ENCODE data around the gene TPRX1. TPM values are rescaled to one million over a fixed set of nuclear protein-coding genes. Genes with fewer than 3 reads are reported as not detected.

TPRX1 gene
- total RNA-seq, 1 experiment from 2014 or later, result not detected

- CTCF ChIA-PET, result no interaction called here
- POLR2A ChIA-PET (ENCODE audit: unreplicated experiment), result no interaction called here
- no peak overlapping the region for H3K4me3 ChIP-seq
Observed at GRCh38 chr19:47839411-47839810, 35.1 kb upstream of the TPRX1 start.

GRCh38 chr19:47836038-47836437 lies 31.7 kb upstream of the TPRX1 start:
- intact Hi-C loops (cut with micrococcal nuclease; ENCODE audit: unreplicated experiment), result no loop called here
- TF ChIP-seq EZH2 (IDR thresholded peaks at IDR 0.05; ENCODE audit: low read depth), result no peak
- TF ChIP-seq, protein P1, sequence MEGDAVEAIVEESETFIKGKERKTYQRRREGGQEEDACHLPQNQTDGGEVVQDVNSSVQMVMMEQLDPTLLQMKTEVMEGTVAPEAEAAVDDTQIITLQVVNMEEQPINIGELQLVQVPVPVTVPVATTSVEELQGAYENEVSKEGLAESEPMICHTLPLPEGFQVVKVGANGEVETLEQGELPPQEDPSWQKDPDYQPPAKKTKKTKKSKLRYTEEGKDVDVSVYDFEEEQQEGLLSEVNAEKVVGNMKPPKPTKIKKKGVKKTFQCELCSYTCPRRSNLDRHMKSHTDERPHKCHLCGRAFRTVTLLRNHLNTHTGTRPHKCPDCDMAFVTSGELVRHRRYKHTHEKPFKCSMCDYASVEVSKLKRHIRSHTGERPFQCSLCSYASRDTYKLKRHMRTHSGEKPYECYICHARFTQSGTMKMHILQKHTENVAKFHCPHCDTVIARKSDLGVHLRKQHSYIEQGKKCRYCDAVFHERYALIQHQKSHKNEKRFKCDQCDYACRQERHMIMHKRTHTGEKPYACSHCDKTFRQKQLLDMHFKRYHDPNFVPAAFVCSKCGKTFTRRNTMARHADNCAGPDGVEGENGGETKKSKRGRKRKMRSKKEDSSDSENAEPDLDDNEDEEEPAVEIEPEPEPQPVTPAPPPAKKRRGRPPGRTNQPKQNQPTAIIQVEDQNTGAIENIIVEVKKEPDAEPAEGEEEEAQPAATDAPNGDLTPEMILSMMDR (conservative IDR thresholded peaks at IDR 0.05), result no peak
- Histone ChIP-seq H2AFZ (no peak overlapping the region), H3K4me2 (no peak overlapping the region), H3K4me1 (replicated peaks; ENCODE audit: insufficient read depth) (no peaks in the 10 kb centered on the region), H3F3A (ENCODE audit: insufficient read depth, low read depth) (peaks cover 14% of the 10 kb centered on the region; the same call in 1 of the 2 replicates), H3K4me3 (no peak overlapping the region), H3K27me3 (ENCODE audit: insufficient read depth, low read depth) (peaks cover 34% of the 10 kb centered on the region), H3K27ac (no peak overlapping the region), H3K9me3 (ENCODE audit: insufficient read depth, low read depth) (peaks cover 11% of the 10 kb centered on the region), H3K79me2 (ENCODE audit: low read depth) (no peaks in the 10 kb centered on the region), H3K9me2 (ENCODE audit: insufficient read depth) (no peaks in the 10 kb centered on the region), H4K20me1 (ENCODE audit: insufficient read depth) (no peaks in the 10 kb centered on the region), H3K36me3 (ENCODE audit: low read depth) (no peaks in the 10 kb centered on the region)
- ChIA-PET POLR2A (ENCODE audit: unreplicated experiment) (no interaction called here), CTCF (no interaction called here)
- BruUV-seq (replicated peaks), result no TSS peak
- DNase-seq, result no peak

More at GRCh38 chr19:47839411-47839810, 35.1 kb upstream of the TPRX1 start:
- intact Hi-C loops (cut with micrococcal nuclease; ENCODE audit: unreplicated experiment), result no loop called here
- Histone ChIP-seq H2AFZ (no peak overlapping the region), H3K36me3 (ENCODE audit: low read depth) (no peaks in the 10 kb centered on the region), H3K27me3 (ENCODE audit: insufficient read depth, low read depth) (peaks cover 49% of the 10 kb centered on the region), H3K79me2 (ENCODE audit: low read depth) (no peaks in the 10 kb centered on the region), H3K9me2 (ENCODE audit: insufficient read depth) (no peaks in the 10 kb centered on the region), H3F3A (ENCODE audit: insufficient read depth, low read depth) (peaks cover 14% of the 10 kb centered on the region; the same call in 1 of the 2 replicates), H3K4me1 (replicated peaks; ENCODE audit: insufficient read depth) (no peaks in the 10 kb centered on the region), H3K9me3 (ENCODE audit: insufficient read depth, low read depth) (peaks cover 11% of the 10 kb centered on the region), H3K27ac (no peak overlapping the region), H3K4me2 (no peak overlapping the region), H4K20me1 (ENCODE audit: insufficient read depth) (no peaks in the 10 kb centered on the region)
- no TSS peak for BruUV-seq (replicated peaks)
- DNase-seq, result no peak
- TF ChIP-seq EZH2 (IDR thresholded peaks at IDR 0.05; ENCODE audit: low read depth), result no peak
- TF ChIP-seq, protein P1 (conservative IDR thresholded peaks at IDR 0.05), result no peak

DNA sequence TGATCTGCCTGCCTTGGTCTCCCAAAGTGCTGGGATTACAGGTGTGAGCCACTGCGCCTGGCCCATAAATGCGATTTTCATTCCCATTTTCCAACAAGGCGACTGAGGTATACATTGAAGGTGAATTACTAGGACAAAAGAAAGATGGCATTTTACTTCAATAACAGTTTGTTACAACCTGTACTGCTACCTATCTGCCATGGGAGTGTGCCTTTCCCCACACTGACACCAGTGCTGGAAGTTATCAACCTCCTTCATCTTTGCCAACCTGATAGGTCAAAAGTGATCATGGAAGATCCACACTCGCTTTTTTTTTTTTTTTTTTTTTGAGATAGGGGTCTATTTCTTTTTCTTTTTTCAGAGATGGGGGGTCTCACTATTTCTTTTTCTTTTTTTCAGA lies 28.4 kb upstream of the TPRX1 start:
- no peak for DNase-seq
- POLR2A ChIA-PET (ENCODE audit: unreplicated experiment), result no interaction called here
- intact Hi-C loops (cut with micrococcal nuclease; ENCODE audit: unreplicated experiment), result no loop called here

More for the DNA sequence above, 28.4 kb upstream of the TPRX1 start:
- Histone ChIP-seq H3K27ac (no peak overlapping the region), H3K4me3 (no peak overlapping the region), H3F3A (ENCODE audit: insufficient read depth, low read depth) (peaks cover 2% of the 10 kb centered on the region; the same call in 1 of the 2 replicates), H3K4me1 (replicated peaks; ENCODE audit: insufficient read depth) (no peaks in the 10 kb centered on the region), H3K79me2 (ENCODE audit: low read depth) (no peaks in the 10 kb centered on the region), H4K20me1 (ENCODE audit: insufficient read depth) (no peaks in the 10 kb centered on the region), H3K9me3 (ENCODE audit: insufficient read depth, low read depth) (no peaks in the 10 kb centered on the region; the same call in 1 of the 2 replicates), H3K4me2 (no peak overlapping the region), H3K36me3 (ENCODE audit: low read depth) (no peaks in the 10 kb centered on the region), H3K9me2 (ENCODE audit: insufficient read depth) (no peaks in the 10 kb centered on the region), H2AFZ (no peak overlapping the region), H3K27me3 (ENCODE audit: insufficient read depth, low read depth) (peaks cover 34% of the 10 kb centered on the region)
- CTCF ChIA-PET, result no interaction called here
- no TSS peak for BruUV-seq (replicated peaks)
- no peak for TF ChIP-seq EZH2 (IDR thresholded peaks at IDR 0.05; ENCODE audit: low read depth)
- TF ChIP-seq, protein P1 (conservative IDR thresholded peaks at IDR 0.05), result no peak
